Mucosa of gallbladder (tissue), 1 donor: ENCODE measurements around the gene SMAP1. TPM values are rescaled to one million over a fixed set of nuclear protein-coding genes. Genes with fewer than 3 reads are reported as not detected.

Experiments used
- DNase-seq: peaks from one replicate; pipeline ENCODE4 v3.0.0-alpha.2; 2020; ENCODE audit warnings: low spot score
- total RNA-seq: library from RNA; stranded (reverse); gene quantifications from one replicate; pipeline ENCODE4 v1.2.1, GENCODE V29; 2021
- donor health status: DM: no; HTN: no; CAD: no.

The SMAP1 gene
- 33.2 TPM for total RNA-seq

DNA sequence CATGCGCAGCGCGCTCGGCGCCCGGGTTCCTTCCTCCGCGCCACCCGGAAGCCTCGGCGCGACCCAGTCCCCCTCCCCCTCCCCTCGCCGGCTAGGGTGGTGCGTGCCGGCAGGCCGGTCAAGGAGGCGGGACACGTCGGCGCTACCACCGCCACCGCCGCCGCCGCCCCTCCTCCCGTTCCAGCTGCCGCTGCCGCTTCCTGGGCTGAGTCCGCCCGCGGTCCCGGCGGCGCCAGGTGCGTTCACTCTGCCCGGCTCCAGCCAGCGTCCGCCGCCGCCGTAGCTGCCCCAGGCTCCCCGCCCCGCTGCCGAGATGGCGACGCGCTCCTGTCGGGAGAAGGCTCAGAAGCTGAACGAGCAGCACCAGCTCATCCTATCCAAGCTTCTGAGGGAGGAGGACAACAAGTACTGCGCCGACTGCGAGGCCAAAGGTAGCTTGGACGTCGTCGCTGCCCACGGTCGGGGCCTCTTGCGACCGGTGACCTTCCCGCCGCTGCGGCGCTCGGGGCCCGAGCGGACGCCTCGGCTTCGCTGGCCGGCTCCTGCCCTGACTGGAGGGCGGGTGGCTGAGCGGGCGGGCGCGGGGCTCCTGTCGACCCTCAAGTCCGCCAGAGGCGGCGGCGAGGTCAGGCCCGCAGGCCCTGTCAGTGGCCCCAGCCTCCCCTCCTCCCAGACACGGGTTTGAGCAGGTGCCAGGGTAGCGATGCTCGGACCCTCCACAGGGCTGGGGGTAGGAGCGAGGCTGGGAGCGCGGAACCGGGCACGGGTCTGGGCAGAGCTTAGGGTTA is at the start of gene SMAP1:
TSS of gene SMAP1 (plus strand) at position 173 of the 788 bp plus-strand sequence. CDS start at position 314, 141 bp downstream.
- DNase-seq = peak; percentile 95

DNA sequence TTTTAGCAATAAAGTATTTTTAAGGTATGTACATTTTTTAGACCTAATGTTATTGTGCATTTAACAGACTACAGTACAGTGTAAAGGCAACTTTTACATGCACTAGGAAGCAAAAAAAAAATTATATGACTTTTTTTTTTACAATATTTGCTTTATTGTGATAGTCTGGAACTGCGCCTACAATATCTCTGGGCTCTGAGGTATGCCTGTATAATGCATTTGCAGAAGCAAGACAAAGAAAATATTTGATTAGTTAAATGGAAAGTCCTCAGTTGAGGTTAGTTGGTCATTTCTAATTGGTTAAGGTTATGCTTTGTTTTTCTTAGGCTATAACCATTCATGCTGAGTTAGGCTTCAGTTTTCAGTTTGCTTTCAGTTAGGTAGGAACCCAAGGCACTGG is 46.9 kb upstream of the SMAP1 start:
- no peak for DNase-seq

DNA sequence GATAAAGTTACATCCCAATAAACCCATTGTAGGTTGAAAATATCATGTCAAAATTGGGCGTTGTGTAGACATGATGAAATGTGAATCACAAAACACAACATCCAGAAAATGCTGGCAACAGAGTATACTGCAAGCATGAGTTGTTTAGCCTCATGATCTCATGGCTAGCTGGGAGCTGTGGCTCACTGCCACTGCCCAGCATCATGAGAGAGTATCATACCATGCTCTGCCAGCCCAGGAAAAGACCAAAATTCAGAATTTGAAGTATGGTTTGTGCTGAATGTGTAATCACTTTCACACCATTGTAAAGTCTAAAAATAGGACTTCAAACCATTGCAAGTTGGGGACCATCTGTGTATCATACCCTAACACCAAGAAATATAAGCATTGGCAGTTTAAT is 45.2 kb upstream of the SMAP1 start:
- DNase-seq = no peak

DNA sequence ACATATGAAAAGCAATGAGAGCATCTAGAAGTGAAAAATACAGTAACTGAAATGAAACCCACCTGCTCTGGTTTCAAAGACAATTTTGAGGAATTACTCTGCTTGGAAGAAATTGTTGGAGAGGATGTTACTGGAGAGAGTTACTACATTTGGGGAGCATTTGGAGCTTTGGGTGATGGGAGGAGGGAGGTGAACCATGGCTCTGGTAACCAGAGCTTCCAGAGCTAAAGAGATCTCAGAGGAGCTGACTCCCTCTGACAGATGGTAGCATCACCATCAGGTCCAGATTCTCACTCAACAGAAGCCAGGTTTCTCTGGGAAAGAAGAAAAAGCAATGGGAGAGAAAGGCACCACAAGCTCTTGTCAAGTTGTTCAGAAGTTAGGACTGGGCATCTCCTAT is 42.2 kb upstream of the SMAP1 start:
- no peak for DNase-seq

DNA sequence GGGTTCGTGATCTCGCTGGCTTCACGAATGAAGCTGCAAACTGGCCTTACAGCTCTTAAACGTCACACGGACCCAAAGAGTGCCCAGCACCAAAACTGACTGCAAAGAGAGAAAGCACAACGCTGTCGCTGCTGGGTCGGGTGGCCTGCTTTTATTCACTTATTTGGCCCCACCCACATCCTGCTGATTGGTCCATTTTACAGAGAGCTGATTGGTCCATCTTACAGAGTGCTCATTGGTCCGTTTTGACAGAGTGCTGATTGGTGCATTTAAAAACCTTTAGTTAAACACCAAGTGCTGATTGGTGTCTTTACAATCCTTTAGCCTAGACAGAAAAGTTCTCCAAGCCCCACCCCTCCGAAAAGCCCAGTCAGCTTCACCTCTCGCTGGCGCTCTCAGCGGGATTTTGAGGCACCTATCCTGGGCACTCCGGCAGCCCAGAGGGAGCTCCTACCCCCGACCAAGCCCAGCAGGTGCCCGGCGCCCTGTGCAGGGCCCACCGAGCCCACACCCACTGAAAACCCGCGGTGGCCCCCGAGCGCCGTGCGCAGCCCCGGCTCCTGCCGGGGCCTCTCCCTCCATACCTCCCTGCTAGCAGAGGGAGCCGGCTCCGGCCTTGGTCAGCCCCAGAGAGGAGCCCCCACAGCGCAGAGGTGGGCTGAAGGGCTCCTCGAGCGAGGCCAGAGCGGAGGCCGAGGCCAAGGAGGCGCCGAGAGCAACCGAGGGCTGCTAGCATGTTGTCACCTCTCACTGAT is 40.0 kb upstream of the SMAP1 start:
- no peak for DNase-seq

DNA sequence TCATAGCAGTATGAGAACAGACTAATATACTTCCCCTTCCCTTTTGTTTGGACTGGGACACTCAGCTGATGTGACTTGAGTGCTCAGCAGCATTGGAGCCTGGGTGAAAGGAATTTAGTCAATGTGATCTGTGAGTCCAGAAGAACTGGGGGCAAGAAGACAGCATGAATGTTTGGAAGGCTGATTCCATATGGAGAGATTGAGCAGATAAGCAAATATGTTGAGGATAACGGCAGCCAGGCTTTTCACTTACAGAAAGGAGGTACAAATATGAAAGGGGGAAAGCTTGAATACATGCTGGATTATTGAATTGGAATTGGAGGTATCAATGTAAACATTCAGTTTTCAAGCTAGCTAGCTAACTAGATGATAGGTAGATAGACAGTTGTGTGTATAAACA is 37.8 kb upstream of the SMAP1 start:
- no peak for DNase-seq

DNA sequence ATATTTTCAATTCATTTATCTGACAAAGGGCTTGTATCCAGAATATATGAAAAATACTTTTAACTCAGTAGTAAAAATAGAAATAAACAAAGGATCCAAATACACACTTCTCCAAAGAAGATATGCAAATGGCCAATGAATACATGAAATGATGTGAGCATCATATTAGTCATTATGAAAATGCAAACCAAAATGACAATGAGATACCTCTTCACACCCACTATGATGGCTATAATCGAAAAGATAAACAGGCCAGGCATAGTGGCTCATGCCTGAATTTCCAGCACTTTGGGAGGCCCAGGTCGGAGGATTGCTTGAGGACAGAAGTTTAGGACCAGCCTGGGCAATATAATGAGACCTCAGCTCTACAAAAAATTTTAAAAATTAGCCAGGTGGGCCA is 33.8 kb upstream of the SMAP1 start:
- no peak for DNase-seq

DNA sequence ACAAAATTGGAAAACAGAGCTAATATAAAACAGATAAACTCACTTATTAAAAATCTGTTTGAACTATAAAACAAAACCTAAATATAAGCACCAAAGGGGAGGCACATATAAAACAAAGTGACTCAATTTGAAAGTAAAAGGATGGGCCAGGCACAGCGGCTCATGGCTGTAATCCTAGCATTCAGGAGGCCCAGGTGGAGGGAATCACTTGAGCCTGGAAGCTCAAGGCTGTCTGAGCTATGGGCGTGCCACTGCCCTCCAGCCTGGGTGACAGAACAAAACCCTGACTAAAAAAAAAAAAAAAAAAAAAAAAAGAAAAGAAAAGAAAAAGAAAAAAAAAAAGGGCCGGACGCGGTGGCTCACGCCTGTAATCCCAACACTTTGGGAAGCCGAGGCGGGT is 31.1 kb upstream of the SMAP1 start:
- no peak for DNase-seq

DNA sequence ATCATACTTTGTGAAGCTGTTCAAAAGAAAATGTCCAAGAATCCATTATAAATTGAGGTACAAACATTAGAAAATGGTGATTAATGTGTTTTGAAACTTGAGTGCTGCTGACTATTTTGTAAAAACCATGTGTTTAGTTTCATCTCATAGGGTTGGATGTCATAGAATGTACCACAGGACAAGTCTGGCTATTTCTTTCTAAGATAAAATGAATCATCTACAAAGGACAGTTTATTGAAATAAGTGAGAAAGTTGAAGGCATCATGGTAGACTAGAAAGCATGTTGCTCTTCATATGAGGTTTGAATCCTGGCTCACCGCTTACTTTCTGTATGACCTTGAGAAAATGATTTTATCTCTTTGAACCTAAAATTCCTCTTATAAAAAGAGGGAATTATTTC is 29.2 kb upstream of the SMAP1 start:
- no peak for DNase-seq

DNA sequence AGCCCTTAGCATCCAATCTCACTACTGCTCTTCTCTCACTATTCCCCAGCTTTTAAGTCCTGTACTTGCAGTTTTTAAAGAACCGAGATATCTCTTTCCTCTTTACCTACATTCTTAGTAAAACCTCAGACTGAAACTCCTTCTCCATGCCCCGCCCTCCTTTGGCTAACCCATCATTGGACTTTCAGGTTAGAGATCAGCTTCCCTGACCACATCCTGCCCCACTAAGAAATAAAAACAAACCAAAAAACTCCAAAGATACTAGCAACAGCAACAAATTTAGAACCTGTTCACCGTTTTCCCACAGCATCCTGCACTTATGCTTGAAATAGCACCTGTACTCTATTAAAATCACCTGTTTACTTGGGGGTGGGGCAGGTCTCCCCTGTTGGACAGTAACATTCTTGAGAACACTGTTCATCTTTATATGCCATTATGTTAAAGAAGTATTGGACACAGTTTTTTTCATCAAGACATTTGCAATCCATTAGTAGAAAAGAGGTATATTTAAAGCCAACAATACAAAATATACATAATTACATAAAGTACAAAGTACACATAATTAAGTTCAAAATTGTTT is 16.3 kb upstream of the SMAP1 start:
- no peak for DNase-seq

DNA sequence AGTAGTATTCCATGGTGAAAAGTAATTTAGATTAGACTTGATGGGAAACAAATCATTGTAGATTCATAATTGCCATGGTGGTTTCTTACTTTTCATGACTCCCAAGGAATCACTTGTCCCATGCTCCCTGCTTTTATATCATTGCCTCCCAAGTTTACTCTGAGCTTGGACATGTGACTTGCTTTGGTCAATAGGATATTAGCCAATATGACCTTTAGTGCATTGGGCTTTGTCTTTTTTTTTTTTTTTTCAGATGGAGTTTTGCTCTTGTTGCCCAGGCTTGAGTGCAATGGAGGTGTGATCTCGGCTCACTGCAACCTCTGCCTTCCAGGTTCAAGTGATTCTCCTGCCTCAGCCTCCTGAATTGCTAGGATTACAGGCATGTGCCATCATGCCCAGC is 15.5 kb upstream of the SMAP1 start:
- DNase-seq = no peak

DNA sequence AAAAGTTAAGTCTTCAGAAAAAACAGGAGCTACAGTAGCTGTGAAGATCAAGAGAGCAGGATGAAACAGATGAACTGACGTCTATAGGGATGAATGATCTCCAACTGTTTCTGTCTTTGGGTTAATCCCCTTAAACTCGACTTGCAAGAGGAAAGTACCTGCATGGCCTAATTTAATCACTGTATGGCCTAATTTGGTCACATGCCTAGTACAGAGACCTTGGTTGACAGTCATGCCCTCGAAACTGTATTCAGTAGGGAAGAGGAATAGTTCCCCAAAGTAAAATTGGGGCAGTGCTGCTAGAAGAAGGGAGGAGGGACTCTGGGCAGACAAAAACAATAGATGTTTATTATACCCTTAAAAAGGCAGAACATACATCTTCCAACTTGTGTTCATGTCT is 10.0 kb upstream of the SMAP1 start:
- no peak for DNase-seq

DNA sequence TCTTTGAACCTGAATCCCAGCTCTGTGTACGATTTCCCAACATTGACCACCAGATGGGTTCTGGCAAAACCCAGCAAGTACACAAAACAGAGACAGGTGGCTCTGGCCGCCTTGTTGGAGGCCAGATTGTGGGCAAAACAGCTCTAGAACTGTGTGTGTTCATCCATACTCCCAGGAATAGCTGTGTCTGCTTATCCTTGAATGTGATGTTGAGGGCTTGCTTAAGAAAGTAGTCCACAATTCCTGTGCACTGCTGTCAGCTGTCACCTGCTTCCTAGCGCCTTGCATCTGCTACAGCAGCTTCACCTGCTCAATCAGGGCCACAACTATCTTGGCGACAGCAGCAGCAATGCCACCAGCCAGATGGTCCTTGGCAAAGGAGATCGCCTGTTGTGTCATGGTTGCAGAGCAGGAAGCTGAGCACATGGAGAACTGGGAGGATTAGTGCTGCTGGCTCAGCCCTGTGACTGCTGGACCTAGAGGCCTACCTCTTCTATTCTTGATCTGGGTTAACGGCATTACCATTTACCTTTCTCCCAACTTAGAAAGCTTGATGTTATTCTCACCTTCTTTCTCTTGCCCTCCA is 3.7 kb upstream of the SMAP1 start:
- no peak for DNase-seq

DNA sequence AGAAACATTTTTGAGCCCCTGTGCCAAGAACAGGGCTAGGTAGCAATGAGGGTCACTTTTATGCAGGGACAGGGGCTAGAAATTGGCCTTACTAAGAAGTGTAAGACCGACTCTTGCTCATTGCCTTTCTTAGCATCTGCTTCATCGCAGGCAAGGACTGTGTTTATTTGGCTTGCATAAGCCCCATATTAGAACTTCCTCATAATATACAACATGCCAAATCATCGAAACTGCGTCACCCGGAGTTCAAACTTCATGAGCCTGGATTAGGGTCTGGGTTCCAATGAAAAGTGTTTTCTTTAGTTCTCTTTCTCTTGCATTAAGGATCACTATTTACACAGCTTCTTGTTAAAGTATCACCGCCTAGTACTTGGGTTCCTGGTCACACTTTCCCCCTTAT is 977 bp upstream of the SMAP1 start:
- DNase-seq = no peak

DNA sequence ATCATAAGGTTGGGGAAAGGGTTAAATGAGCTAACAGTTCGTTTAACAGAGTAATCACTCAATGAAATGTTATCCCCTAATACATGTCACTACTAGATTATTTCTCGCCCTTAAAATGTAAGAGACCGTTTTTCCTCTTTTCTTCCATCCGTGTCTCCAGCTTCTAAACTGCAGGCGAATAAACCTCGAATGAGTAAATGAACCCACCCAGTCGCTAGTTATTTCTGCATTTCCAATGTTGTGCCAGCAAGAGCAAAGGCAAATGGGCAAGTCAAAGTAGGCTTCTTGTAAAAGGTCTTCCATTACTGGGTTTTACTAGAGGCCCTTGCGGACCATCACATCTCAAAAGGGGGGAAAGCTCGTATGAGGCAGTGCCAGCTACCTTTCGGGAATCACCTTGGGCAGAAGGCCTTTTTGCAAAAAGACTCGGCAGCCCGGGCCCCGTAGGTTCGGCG is 400 bp upstream of the SMAP1 start:
- no peak for DNase-seq

DNA sequence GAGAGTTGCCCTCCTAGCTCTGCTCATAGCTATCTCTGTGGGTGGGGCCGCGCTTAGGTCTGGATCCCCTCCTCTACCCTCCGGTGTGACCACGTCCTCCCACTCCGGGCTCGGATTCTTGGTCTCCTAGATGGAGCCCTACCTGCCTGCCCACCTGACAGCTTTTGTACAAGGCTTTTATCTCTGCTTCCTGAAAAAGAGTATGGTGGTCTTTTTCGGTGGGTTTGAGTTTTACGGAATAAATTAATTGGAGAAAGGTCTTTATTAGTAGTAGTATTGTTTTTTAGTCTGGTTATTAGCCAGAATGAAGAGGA is 773 bp downstream of the SMAP1 start:
- DNase-seq = no peak

DNA sequence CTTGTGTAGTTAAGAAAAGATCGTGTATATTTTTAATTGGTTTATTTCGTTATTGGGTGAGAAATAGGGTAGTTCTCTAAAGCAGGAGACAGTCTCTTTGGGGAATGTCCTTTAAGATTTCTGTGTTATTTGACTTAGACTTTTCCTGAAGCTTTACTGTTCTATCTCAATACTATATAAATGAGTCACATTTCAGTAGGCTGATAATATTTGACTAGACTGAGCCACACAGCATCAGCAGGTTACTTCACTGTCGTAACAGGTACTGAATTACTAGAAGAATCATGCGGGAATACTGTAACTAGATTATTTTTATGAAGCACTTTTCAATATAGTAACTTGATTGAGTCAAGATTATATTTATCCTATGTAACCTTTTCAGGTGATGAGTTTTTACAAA is 1.4 kb downstream of the SMAP1 start:
- no peak for DNase-seq

DNA sequence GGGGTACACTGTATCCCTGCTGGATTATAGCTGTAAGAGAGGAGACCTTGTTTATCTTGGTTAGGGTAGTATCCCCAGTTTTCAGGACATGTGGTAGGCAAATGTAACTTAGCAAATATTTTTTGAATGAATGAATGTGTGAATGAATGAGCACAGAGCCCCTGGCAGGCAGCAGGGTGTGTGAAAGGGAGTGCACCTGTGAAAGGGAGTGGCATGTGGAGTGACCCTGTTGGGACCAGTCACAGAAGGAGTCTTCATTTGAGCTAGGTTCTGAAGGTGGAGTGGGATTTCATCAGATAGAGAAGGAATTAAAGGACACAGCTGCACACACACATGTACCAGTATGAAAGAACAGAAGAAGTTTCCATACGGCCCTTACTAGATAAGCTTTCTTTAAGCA is 4.9 kb downstream of the SMAP1 start:
- DNase-seq = no peak

DNA sequence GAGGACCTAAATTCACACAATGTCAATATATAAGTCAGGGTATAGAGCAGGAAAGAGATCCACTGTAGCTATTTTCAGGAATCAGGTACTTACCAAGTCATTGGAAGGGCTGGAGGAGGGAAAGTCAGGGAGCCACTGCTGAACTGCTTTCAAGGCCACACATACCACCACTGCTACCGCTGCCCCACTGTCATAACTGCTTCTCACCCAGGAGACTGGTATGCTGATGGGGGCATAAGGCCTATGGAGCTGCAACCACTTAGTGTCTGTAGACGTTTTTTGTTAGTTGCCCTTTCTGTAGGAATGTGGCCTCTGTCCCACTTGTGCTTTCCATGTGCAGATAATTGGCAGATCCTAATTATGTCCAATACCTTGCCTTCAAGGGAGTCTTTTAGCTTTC is 5.4 kb downstream of the SMAP1 start:
- no peak for DNase-seq

DNA sequence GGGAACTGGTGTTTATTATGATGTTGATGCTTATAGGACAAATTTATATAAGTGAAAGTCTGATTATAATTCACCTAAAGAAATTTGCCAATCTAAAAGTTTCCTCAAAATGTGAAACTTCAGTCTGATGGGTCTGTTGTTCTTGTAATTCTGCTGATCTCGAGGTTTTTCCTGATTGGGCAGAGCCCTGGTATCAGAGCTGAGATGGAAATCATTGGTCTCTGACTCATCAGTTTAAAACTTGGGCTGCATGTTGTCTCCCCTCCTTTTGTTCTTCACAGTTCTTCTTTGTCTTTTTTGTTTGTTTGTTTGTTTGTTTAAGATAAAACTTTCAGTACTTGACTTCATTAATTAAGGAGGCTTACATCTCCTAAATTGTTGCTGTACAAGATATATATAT is 5.9 kb downstream of the SMAP1 start:
- no peak for DNase-seq

DNA sequence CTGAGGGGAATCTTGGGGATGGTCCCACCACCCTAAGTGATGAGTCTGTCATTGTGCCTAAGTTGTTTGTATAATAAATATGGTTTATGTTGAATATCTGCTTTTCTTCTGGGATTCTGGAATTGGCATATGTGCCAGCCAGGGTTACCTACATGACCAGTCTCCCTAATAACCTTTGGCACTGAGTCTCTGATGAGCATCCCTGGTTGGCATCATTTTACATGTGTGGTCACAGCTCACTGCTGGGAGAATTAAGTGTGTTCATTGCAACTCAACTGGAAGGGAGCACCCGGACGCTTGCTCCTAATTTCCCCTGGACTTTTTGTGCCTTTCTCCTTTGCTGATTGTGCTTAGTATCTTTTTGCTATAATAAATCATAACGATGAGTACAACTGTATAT is 8.1 kb downstream of the SMAP1 start:
- DNase-seq = no peak

DNA sequence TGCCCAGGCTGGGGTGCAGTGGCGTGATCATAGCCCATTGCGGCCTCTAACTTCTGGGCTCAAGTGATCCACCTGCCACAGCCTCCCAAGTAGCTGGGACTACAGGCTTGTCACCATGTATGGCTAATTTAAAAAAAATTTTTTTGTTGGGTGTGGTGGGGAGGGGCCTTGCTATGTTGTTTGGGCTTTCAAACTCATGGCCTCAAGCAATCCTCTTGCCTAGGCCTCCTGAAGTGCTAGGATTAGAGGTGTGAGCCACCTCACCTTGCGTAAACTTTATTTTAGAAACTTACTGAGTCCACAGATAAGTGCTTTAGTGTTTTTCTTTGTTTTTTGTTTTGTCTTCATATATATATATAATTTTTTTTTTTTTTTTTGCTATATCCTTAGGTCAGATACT is 9.1 kb downstream of the SMAP1 start:
- no peak for DNase-seq

DNA sequence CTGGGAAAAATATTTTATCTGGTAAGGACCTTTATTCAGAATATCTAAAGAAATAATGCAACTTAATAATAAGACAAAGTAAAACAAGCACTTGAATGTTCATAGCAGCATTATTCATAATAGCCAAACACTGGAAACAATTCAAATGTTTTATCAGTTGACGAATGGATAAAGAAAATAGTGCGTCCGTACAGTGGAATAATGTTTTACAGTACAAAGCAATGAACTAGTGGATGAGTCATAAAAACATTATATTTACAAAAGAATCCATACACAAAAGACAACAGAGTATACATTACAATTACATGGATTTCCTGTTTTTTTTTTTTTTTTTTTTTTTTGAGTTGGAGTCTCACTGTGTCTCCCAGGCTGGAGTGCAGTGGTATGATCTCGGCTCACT is 12.7 kb downstream of the SMAP1 start:
- DNase-seq = no peak
